SK-N-MC (cell line): ENCODE measurements around the gene IDUA.
"Not testable (repeated sequence)": the region's sequence is repeated elsewhere in the genome, so short reads cannot be mapped to it uniquely, and the experiment has no call there.

Experiments used
- DNase-seq: peaks from one replicate; pipeline ENCODE4 v3.0.0-alpha.2; 2011; ENCODE audit warnings: low read depth, low spot score
- H3K27ac ChIP-seq: fragments of 200-600 bp; sonication (generic); 2 replicates; pipeline ENCODE4 v1.5.1; 2016; ENCODE audit warnings: mixed run types
- H3K36me3 ChIP-seq: fragments of 200-600 bp; sonication (generic); 2 replicates; pipeline ENCODE4 v1.6.1; 2017; ENCODE audit warnings: antibody characterized with exemption, low read length, mixed read lengths; ENCODE audit not compliant: insufficient read depth
- H3K4me3 ChIP-seq: fragments of 200-600 bp; sonication (generic); 2 replicates; pipeline ENCODE4 v1.5.1; 2016
- H3K9ac ChIP-seq: fragments of 200-600 bp; sonication (generic); 2 replicates; pipeline ENCODE4 v1.8.0; 2017; ENCODE audit warnings: mixed run types, mixed read lengths; ENCODE audit not compliant: insufficient read length
- H3K9me3 ChIP-seq: fragments of 200-600 bp; sonication (generic); 2 replicates; pipeline ENCODE4 v1.6.1; 2017; ENCODE audit warnings: low read depth, mild to moderate bottlenecking, antibody characterized with exemption, low read length, moderate library complexity, mixed read lengths
- EZH2 ChIP-seq: fragments of 200-600 bp; sonication (generic); IDR thresholded peaks from one replicate; pipeline ENCODE4 v1.6.1; 2017; ENCODE audit warnings: antibody characterized with exemption
- FOXP2 ChIP-seq: optimal IDR thresholded peaks from 2 replicates; pipeline ENCODE3; 2011; ENCODE audit warnings: mild to moderate bottlenecking, moderate library complexity; ENCODE audit not compliant: insufficient read depth; ENCODE audit errors: extremely low read length, control extremely low read depth
- POLR2AphosphoS5 ChIP-seq: IDR thresholded peaks from 2 replicates; pipeline ENCODE4 v1.6.1; 2012; ENCODE audit warnings: mild to moderate bottlenecking, low read depth, low read length, borderline replicate concordance

The IDUA gene

GRCh38 chr4:1045193-1045594 lies 58.4 kb downstream of the IDUA start:
- no peak overlapping the region for H3K9ac ChIP-seq

GRCh38 chr4:1045595-1046201 lies 58.9 kb downstream of the IDUA start:
- Histone ChIP-seq H3K36me3 (no peaks in the 10 kb centered on the region), H3K9me3 (no peaks in the 10 kb centered on the region), H3K4me3 (no peak overlapping the region), H3K27ac (no peak overlapping the region), H3K9ac (no peak overlapping the region)
- TF ChIP-seq FOXP2, result no peak
- no peak for TF ChIP-seq POLR2AphosphoS5
- DNase-seq, result no peak

More at GRCh38 chr4:1045193-1045594, 58.4 kb downstream of the IDUA start:
- Histone ChIP-seq H3K27ac (no peak overlapping the region), H3K4me3 (no peak overlapping the region), H3K9me3 (no peaks in the 10 kb centered on the region), H3K36me3 (no peaks in the 10 kb centered on the region)
- no peak for TF ChIP-seq EZH2
- no peak for TF ChIP-seq POLR2AphosphoS5
- TF ChIP-seq FOXP2, result no peak
- DNase-seq, result no peak

- H3K27ac ChIP-seq, H3K36me3 ChIP-seq, H3K9me3 ChIP-seq, DNase-seq, H3K9ac ChIP-seq: not testable (repeated sequence)
- H3K4me3 ChIP-seq, result peak overlapping the region; percentile 45
Measured at GRCh38 chr4:1046581-1047011, 59.8 kb downstream of the IDUA start.

GRCh38 chr4:1047106-1047975 lies 60.5 kb downstream of the IDUA start:
- no peak overlapping the region for H3K9ac ChIP-seq
- no peak for TF ChIP-seq FOXP2
- TF ChIP-seq EZH2, result no peak
- TF ChIP-seq POLR2AphosphoS5, result no peak
- DNase-seq, result no peak
- H3K27ac ChIP-seq, result no peak overlapping the region
- no peaks in the 10 kb centered on the region for H3K9me3 ChIP-seq
- H3K36me3 ChIP-seq, result no peaks in the 10 kb centered on the region
- H3K4me3 ChIP-seq, result peak overlapping the region; percentile 45

GRCh38 chr4:1047976-1048772 lies 61.3 kb downstream of the IDUA start:
- Histone ChIP-seq H3K4me3 (no peak overlapping the region), H3K27ac (no peak overlapping the region), H3K9ac (no peak overlapping the region), H3K9me3 (no peaks in the 10 kb centered on the region), H3K36me3 (no peaks in the 10 kb centered on the region)
- DNase-seq, result no peak
- TF ChIP-seq EZH2, result no peak
- TF ChIP-seq POLR2AphosphoS5, result no peak
- TF ChIP-seq FOXP2, result no peak

GRCh38 chr4:1048773-1049590 lies 62.1 kb downstream of the IDUA start:
- TF ChIP-seq FOXP2 (no peak), EZH2 (no peak), POLR2AphosphoS5 (no peak)
- Histone ChIP-seq H3K27ac (no peak overlapping the region), H3K4me3 (no peak overlapping the region), H3K9ac (no peak overlapping the region), H3K9me3 (no peaks in the 10 kb centered on the region), H3K36me3 (no peaks in the 10 kb centered on the region)
- DNase-seq, result no peak

- Histone ChIP-seq H3K27ac (no peak overlapping the region), H3K9me3 (no peaks in the 10 kb centered on the region), H3K9ac (no peak overlapping the region), H3K4me3 (no peak overlapping the region), H3K36me3 (no peaks in the 10 kb centered on the region)
- DNase-seq, result no peak
- TF ChIP-seq EZH2, result no peak
- no peak for TF ChIP-seq FOXP2
Measured at GRCh38 chr4:1049591-1049905, 62.7 kb downstream of the IDUA start.
